ENCODE measurements around the gene RTL9.
"Not testable (repeated sequence)": the region's sequence is repeated elsewhere in the genome, so short reads cannot be mapped to it uniquely, and the experiment has no call there.

RTL9 gene

DNA sequence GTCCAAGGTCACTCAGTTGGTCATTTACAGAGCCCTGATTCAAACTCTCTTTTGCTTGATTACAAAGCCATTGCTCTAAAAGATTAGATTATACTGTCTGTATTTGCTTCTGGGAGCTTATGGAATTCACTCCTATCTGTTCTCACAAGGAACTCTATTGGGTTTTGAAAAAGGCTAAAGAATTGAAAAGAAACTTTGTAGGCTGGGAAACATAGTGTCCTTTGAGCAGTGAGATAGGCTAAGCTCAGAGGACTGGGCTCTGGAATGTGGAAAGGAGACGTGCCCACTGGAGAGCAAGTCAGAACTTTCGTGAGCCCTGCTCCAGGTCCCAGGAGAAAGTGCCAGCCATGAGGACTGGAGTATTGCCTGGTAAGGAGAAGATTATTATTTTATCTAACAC, at the start of gene RTL9:
Gene RTL9, plus strand, starts transcription at position 301 of the 400 bp plus-strand sequence. CDS start 91,770 bp downstream, outside the sequence.
- DNase-seq, result no peak

DNA sequence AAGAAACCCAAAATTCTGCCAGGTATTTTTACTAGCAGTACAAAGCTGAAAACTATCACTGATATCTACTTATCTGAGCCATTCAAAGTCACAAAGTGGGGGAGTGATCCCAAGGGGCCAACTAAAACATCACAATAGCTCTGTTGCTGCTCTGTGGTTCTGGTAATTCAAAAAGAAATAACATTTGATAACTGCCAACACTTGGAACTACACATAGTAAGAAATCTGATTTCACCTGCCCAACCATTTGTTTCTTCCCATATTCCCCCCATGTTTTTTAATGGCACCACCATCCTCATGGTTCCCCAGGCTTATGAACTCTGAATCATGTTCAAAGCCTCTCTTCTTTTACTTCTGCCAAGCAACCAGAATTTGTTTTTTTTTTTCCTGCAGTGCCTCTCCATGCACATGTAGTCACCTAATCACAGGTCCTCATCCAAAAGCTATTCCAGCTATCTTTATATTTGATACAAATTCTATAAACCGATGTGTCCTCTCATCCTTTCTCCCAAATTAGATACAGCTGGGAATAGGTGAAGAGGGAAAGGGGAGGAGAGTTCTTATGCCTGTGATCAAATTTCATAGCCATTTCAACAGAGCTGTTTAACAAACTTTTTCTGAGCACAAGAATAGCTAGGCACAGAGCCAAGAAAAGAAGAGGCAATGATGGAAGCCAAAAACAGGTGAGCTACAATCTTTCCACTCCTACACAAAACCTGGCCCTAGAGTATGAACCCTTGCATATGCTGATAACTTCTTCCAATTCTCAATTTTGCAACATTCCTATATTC, 48.5 kb upstream of the RTL9 start:
- no peak for DNase-seq

DNA sequence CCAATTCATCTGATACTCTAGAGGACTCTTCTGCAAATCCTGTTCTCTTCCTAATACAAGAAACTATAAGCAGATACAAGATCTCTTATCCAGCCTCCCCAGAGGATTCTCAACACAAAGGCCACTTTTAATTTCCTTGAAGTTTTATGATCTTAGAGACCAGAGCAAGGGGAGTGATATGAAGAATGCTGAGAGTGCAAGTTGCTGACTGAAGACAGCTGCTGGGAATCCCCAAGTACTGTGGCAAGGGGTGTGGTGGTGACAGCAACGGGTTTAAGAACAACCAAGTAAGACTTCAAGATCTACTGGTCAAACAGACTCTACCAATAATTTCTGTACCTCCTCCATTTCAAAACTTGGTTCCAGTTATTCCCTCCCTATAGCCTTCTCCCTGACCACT, 47.8 kb upstream of the RTL9 start:
- no peak for DNase-seq

DNA sequence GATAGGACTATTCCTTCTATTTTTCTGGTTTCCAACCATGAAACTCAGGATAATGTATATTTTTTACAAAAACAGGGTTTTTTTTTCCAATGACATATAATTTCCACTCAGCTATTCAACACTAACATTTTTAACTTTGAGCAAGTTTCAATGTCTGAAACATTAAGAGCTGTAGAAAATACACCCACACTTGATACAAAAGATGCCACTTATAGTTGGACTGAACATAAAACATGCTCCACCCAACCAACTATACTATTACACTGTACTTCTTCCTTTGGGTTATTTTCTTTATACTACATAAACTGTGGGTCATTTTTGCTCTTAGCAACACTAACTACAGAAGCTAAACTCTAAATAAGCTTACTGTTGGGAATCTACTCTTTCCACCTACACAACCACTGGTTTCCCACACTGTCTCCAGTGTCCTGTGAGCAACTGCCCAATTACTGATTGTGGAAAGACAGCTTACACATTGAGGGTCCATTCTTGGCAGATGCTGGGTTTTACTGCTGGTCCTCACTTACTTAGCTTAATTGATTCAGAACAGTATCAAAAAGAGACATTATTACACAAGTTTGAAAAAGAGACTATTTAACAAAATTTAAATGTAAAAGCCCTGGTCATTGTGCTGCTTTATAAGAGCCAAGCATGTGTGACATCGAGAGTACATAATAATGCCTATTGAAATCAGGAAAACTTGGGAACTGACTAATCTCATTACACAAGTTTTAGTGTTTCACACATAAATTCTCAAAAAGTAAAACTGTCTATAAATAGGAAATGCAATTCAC, 47.0 kb upstream of the RTL9 start:
- DNase-seq, result no peak

DNA sequence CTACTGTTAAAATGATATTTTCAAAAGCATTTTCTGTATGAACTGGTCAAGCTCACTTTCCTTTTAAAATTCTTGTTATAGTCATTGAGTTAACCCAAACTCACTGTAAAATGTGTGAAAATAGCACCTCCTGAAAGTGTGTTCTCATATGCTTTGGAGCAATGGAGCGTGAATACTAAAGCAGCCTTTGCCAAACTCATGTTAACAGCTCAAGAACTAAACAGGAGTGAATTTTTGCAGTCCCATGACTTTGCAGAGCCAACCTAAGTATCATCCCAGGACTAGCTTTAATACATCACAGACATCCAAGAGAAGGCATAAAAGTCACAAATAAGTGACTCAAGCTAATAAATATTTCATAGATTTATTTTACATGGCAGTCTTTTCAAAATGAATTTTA, 43.1 kb upstream of the RTL9 start:
- DNase-seq, result no peak

DNA sequence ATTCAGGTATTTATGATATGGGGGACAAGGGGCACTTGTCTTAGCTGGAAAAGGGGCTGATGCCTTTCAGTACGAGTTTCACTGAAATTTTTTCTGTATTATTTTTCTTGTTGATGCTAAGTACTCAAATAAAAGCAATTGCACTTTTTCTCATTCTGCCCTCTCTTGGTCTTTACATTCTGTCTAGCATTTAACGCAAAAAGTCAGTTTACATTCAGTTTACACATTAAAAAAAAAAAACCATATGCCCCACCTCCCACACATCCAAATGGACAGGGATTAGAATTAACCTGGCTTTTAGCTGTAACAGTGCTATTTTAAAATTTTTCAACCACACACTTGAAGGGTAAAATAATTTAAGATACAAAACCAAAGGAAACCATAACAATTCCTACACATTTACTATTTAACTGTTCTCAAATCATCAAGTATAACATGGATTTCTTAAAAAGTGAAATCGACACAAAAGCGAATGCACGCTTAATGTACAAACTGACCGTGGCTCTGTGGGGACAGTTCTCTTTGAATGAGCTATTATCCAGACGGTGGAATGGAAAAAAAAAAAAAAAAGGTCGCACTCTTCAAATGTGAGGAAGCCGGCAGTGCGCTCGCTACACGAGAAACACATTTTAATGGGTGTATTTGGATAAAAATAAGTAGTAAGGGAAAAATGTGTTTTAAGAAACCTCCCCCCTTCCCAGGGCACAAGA, 42.1 kb upstream of the RTL9 start:
- DNase-seq, result no peak

DNA sequence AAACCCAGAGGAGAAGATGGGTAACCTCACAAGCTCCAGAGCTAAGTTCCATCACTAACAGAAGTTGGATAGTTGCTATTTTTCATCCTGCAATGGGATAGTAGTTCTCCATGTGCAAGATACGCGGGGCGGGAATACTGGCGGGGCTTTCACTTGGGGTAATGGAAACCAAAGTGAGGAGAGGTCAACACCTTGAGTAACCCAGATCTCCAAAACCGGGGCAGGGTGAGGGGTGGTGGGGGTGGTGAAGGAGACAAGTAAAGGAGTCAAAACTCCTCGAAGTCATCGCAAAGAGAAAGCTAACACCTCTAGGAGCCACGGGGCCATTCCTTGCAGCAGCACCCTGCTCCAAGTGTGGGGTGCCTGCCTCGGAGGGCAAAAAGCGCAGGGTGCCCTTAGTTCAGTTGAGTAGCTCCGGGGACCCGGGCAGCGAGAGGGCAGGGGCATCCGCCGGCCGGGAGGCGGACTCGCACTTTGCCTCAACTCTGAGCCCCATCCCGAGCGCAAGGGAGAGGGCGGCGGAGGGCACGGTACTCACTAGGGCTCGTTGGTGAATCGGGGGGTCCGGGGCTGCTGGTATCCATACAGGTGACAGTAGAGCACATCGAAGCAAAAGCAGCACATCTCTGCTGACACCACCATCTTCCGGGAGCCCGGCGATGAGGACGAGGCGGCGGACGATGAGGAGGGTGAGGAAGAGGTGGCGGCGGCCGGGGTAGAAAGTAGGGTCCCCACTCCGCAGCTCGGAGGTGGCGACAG, 41.4 kb upstream of the RTL9 start:
- DNase-seq, result no peak

DNA sequence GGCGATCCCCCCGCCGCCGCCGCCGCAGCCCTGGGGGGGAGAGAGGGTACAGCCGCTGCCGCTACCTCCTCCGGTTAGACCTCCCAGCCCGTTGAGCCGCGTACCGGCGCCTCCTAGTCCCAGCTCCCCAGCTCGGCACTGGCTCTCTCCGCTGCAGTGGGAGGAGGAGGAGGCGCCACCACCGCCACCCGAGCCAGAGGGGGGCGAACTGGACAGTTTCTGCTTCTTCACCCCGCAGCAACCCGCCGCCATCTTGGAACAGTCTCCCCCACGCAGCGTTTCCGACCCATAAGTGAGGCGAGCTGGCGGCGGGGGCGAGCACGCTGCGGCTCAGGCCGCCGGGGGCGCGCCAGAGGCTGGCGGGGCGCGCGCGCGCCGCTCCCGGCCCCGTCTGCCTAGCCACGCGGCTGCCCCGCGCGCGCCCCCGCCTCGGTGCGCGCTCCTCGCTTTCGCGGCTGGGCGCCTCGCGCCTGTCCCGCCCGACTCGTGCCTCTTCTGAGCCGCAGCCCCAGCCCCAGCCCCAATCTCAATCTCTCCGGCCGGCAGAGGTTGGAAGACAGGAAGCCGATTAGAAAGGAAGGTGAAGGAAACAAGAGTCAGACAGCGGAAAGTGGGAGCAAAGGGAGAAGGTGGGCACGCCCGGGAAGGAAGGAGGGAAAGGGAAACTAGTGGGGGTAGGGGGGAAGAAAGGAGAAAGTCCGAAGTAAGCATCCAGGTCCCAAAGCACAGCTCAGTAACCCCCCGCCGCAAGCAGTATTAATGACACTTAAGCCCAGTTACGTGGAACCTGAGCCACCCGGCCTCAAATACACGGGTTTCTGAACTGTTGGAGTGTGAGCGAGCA, 40.6 kb upstream of the RTL9 start, which contains the start of gene AMMECR1:
Gene AMMECR1, minus strand, starts transcription at position 266 of the 844 bp plus-strand sequence. Its CDS starts 14 bp downstream, at position 252.
- peak; percentile 75 for DNase-seq

DNA sequence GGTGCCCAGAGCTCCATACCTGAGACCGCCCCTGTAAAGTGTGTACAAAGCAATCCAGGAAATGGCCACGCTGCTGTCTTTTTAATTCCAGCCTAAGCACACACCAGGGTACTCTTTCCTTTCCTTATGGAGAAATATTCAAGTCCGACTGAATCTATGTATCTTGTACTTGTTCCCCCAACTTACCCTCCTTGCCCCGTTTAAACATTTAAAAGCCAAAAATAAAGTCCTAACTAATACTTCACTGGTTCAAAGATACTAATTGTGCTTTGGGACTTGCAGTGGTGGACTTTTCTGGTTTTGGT, 40.0 kb upstream of the RTL9 start:
- peak; percentile 46 for DNase-seq

DNA sequence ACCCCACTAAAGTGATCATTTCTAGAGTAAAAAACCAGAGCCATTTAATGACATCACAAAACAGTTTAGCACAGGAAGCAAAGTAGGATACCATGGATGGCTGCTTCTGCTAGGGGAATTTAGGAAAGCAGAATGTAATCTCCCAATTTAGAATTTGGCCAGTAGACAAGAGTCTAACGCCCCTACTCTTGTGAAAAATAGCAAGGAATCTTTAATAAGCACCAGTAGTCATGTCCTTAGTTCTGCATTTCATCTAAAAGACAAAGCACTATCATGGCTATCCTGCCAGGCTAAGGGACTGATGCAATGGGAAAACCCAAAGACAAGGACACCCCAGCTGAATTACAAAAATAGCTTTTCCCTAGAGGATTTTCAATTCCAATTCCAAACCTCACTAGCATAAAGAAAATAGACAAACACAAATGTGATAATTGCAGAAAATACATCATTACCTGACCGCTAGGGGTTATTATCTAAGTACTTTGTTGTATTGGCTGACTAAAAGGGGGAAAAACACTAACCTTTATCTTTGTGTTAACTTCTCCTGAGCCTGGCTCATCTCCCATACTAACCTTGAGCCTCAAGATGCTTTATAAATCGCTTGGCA, 38.2 kb upstream of the RTL9 start:
- no peak for DNase-seq

DNA sequence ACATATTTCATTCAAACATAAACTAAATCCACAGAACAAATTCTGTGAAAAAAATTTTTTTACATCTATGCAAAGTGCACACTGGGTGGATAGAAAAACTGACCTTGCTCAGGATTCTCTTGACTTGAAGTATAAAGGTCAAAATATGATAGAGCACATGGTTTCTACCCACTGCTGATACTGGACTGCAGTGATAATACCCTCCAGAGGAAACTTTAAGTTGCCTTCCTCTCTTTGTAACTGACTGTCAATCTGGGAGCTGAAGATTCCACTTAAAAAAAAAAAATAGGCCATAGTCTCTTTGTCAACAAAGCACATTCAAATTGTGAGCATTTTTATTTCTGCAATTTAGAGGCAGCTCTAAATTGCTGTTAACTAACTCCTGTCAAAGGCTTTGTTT, 37.6 kb upstream of the RTL9 start:
- no peak for DNase-seq

DNA sequence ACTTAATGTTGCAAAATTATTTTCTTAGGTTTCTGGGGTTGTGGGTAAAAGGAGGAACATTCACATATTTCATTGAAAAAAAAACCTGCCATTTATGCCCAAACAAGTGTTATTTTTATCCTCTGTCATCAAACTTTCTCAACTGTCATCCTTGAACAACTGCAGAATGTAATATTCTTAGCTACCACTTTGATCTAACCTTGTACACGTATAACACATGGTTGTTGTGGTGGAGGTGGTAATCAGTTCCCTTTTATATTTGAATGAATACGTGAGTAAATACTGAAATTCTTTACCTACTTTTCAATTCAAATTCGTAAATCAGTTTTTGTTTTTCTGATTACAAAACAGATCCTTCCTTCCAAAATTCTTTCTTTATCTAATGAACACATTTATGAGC, 37.0 kb upstream of the RTL9 start:
- no peak for DNase-seq

DNA sequence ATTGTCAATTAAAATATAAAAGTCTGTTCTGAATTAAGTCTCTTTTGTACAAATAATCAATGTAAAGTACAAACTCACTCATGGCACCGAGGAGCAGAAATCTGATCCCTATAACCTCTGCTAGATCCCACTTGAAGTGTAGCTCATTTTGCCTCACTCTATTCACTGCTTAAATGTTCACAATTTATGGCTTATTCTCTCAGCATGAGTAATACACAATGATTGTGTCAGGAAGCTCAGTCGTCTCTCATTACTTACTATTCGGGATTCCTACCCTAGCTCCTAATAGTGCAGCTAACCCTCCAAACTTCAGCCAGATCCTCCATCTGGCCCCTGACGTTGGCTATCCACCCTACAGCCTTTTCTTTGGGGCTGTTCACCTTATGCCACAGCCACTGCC, 36.0 kb upstream of the RTL9 start:
- DNase-seq, result peak; percentile 40

DNA sequence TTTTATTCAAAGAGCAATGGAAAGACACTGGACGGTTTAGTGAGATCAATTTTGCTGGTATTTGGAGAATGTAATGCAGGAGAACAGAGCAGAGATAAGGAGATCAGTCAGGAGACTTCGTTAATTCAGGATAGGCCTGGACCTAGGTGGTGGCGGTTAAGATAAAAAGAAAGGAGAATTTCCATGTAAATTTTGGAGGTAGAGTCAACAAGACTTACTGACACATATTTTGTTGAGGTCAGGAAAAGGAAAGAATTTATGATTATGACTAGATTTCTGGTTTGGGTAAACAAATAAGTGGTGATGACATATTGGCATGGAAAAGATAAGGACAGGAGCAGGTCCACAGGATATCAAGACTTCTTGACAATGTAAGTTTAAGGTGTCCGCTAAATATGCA, 31.9 kb upstream of the RTL9 start:
- no peak for DNase-seq

DNA sequence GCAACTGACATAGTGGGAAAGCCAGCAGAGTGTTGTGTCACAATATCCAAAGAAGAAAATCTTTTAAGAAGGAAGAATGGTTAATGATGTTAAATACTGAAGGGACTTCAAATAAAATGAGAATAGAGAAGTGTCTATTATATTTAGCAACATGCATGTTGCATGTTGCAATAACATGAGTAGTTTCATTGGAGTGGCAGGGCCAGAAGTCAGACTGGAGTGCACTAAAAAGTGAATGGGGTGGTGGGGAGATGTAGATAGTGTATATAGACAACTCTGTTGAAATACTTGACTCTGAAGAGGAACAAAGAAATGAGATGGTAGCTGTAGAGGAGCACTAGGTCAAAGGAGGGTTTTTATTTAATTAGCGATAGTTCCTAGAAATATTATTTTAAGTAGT, 31.3 kb upstream of the RTL9 start:
- DNase-seq, result no peak

DNA sequence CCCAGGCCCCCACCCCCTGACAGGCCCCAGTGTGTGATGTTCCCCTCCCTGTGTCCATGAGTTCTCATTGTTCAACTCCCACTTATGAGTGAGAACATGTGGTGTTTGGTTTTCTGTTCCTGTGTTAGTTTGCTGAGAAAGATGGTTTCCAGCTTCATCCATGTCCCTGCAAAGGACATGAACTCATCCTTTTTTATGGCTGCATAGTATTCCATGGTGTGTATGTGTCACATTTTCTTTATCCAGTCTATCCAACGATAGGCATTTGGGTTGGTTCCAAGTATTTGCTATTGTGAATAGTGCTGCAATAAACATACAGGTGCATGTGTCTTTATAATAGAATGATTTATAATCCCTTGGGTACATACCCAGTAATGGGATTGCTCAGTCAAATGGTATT, 30.0 kb upstream of the RTL9 start:
- DNase-seq, result not testable (repeated sequence)

DNA sequence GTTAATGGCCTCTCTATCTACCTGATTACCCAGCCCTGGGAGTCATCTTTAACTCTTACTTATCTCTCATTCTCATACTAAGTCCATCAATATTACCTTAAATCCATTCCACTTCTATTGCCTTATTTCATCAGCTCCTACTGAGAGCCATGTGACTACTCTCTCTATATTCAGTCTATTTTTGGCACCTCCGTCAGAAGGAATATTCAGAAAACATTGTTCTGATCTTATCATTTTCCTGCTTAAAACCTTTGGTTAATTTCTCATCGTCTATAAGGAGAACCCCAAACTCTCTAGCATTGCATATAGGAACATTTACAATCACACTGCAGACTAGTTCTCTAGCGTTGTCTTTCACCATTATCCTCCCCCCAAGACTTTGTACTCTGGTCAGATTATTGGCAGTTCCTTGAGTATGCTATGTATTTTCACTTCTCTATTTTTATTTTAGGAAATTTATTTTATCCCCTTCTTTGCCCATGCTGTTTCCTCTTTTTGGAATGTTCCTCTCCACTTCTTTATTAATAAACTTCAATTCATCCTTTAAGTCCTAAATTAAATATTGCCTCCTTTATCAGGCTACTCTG, 27.1 kb upstream of the RTL9 start:
- no peak for DNase-seq

DNA sequence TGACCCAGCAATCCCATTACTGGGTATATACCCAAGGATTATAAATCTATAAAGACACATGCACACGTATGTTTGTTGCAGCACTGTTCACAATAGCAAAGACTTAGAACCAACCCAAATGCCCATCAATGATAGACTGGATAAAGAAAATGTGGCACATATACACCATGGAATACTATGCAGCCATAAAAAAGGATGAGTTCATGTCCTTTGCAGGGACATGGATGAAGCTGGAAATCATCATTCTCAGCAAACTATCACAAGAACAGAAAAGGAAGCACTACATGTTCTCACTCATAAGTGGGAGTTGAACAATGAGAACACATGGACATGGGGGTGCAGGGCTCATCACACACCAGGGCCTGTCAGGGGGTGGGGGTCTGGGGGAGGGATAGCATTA, 25.2 kb upstream of the RTL9 start:
- not testable (repeated sequence) for DNase-seq

DNA sequence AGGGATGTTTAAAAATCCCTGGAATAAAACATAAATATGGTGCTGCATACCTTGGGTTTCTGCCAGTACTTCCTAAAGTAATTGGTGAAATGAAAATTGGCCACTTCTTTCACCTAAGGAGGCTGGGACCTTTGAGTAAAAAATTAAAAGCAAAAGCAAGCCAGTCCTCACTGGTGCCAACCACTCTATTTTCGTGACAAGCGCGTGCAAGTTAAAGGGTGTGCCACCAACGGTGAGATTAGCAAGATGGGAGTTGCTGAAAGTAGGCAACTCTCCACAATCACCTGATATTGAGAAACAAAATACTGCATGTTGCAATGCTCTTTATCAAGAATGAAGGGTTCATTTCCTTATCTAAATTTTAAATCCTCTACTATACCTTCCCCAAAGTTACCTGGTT, 19.7 kb upstream of the RTL9 start:
- no peak for DNase-seq

DNA sequence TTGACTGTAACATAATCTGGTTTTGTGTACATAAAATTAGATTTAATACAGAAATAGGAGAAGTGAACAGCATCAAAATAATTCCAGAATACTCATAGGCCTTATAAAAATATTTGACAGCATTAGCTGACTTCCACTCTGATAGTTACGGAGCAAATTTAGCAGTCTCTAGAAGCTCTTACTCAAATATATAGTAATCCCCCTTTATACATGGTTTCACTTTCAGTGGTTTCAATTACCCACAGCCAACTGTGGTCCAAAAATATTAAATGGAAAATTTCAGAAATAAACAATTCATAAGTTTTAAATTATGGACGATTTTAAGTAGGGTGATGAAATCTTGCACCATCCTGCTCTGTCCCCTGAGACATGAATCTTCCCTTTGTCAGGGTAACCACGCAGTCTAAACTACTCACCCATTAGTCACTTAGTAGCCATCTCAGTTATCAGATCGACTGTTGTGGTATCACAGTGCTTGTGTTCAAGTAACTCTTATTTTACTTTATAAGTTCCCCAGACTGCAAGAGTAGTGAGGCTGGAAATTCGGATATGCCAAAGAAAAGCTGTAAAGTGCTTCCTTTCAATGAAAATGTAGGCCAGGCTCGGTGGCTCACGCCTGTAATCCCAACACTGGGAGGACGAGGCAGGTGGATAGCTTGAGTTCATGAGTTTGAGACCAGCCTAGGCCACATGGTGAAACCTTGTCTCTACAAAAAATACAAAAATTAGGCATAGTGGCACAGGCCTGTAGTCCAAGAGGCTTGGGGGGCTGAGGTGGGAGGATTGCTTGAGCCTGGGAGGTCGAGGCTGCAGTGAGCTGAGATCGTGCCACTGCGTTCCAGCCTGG, 17.2 kb upstream of the RTL9 start:
- DNase-seq, result no peak
